HG02798 (cell line): ENCODE measurements around the gene S100P.
"Not testable (repeated sequence)": the region's sequence is repeated elsewhere in the genome, so short reads cannot be mapped to it uniquely, and the experiment has no call there.

Experiments
- ATAC-seq: cut with Tn5 transposase; IDR thresholded peaks from one replicate; pipeline ENCODE4 v1.9.1; 2021; ENCODE audit warnings: mild to moderate bottlenecking; ENCODE audit not compliant: unreplicated experiment, poor library complexity

The S100P gene

GRCh38 chr4:6693231-6694176, at the start of gene S100P:
TSS of gene S100P (plus strand) at chr4:6693878. CDS start at chr4:6693933, 55 bp downstream.
- ATAC-seq, result no peak

DNA sequence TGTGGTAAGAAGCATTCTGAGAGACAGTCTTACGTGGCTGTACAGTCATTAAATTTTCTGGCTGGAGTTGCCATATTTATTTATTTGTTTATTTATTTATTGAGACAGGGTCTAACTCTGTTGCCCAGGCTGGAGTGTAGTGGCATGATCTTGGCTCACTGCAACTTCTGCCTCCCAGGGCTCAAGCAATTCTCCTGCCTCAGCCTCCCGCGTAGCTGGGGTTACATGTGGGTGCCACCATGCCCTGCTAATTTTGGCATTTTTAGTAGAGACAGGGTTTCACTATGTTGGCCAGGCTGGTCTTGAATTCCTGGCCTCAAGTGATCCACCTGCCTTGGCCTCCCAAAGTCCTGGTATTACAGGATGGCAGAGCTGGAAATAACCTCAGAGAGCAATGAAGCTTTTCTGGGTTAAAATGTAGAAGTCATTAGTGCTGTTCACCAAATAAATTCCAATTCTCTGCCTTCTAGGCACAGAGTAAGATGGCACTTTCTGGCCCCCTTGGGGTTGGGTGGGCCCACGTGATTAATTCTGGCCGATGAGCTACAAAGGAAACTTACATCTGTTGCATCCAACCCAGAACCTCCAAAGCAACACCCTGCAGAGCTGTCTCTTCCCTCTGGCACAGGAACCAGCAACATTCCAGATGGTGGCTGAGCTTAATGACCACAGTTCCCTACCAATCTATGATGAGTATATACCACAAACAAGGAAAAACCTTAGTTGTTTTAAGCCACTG, 48.7 kb upstream of the S100P start:
- no peak for ATAC-seq

DNA sequence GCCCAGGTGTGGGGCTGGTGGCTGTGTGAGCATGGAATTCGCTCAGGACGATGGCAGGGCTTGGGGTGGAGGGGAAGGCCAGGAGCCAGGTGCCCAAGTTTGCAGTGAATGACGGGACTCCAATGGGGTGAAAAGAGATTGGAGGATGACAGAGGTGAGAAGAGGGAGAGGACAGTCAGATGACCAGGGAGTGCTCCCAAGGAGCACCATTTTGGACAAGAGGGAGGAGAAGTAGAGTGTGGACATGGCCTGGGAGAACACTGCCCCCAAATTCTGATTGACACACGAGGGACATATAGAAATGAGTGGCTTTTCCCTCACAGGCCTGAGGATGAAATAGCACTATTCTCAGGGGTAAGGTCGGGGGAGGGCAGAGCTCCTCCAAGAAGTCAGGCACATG, 46.5 kb upstream of the S100P start:
- ATAC-seq, result no peak

DNA sequence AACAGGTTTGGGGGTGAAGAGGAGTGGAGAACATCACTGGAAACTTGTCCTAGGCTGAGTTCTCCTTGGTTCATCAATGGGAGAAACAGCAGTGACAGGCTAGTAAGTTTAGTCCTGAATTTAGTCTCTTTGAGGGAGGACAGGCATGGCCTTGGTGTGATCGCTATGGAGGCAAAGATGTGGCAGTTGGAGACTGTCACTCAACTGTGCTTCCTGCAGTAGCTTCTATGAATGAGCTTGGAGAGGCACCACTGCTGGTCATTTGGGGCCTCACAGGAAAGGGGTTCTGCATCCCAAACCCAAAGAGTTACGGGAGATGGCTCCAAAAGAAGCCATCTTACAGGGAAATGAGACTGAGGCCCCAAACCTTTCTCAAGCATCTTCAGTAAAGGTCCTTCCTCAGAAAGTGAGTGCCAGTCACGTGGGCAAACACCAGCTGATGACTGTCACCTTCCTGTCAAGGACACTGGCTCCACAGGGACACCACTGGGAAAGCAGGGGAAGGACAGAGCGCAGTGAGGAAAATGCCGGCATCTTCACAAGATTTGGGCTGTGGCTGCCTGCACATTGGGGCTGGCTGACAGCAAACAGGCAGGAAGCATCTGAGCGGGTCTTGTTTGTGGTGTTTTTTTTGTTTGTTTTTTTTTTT, 46.0 kb upstream of the S100P start:
- ATAC-seq, result no peak

GRCh38 chr4:6649216-6649615, 44.5 kb upstream of the S100P start:
- ATAC-seq, result no peak

- ATAC-seq, result not testable (repeated sequence)
Measured at GRCh38 chr4:6654211-6654610, 39.5 kb upstream of the S100P start.

GRCh38 chr4:6655291-6655690, 38.4 kb upstream of the S100P start:
- not testable (repeated sequence) for ATAC-seq

- no peak for ATAC-seq
Measured at GRCh38 chr4:6655924-6656323, 37.8 kb upstream of the S100P start.

DNA sequence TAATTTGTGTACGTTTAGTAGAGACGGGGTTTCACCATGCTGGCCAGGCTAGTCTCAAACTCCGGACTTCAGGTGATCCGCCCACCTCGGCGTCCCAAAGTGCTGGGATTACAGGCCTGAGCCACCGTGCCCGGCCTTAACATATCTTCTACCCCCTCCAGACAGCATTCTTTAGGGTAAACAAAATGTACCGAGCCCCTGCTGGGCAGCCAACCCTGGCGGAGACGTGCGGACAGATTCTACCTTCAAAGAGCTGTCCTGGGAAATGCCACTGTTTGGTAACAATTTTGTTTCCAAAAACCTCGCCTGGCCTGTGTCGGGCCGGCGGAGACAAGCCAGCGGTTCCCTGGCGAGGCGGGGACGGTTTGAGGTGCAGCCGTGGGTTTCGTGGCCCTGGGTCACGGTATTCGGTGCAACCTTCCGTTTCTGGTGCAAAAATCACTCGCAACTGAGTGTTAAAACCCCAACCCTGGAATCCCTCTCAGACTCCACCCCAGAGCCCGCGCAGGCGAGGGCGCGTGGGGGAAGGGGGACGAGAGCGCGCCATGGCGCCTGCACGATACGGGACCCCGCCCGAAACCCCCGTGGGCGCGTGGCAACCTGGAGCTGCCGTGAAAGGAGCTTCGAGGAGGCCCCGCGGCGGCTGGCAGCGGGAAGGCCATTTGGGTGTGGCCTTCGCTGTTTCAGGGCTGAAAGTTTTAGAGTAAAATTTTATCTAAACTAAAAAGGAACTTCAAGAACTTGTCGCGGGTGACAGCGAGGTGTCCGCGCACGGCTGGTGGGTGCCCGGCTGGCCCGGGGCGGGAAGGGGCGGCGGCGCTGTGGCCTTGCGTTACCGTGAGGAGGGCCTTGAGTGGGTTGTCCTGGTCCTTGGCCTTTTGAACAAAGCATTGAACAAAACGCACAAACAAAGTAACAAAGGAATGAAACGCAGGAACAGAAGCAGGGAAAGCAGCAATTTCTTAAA, 36.2 kb upstream of the S100P start:
- ATAC-seq, result no peak

DNA sequence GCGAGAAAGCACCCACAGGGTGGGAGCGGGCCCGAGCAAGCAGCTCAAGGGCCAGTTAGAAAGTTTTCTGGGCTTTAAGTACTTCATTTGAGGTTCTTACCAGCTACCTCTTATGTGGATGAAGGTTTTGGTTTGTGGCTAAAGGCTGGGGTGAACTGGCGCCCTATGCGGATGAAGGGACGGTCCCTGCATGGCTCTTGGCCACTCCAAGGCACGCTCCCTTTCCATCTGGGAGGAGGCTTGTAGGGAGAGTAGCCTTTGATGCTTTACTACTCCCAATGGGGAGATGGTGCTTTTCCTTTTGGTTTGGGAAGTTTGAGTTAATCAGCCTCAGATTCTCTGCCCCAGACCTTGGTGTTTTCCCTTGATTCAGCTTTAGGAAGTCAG, 35.5 kb upstream of the S100P start:
- ATAC-seq, result no peak

GRCh38 chr4:6658597-6659075, 35.0 kb upstream of the S100P start:
- ATAC-seq, result peak; percentile 56

DNA sequence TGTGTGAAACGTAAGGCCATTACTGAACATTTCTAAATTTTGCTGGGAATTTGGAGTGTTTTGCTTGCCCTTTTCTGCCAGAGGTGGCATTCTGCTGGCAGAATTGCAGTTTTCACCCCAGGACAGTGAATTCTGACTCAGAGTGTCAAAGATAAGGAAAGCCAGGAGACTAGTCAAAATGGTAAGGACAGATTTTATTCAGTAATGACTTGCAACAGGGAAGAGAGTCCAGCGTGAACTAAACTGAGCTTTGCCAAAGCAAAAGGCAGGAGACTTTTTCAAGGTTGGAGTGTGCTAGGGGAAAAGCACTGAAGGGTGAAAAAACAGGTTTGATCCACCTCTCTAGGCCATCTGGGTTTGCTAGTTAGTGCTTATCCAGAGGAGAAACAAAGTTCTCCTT, 33.8 kb upstream of the S100P start:
- ATAC-seq, result no peak

GRCh38 chr4:6660430-6660829, 33.2 kb upstream of the S100P start:
- ATAC-seq, result no peak

- ATAC-seq, result no peak
Measured at GRCh38 chr4:6662591-6662990, 31.1 kb upstream of the S100P start.

GRCh38 chr4:6663596-6664393, 29.9 kb upstream of the S100P start:
- no peak for ATAC-seq

- ATAC-seq, result no peak
Measured at GRCh38 chr4:6665320-6665654, 28.4 kb upstream of the S100P start.

DNA sequence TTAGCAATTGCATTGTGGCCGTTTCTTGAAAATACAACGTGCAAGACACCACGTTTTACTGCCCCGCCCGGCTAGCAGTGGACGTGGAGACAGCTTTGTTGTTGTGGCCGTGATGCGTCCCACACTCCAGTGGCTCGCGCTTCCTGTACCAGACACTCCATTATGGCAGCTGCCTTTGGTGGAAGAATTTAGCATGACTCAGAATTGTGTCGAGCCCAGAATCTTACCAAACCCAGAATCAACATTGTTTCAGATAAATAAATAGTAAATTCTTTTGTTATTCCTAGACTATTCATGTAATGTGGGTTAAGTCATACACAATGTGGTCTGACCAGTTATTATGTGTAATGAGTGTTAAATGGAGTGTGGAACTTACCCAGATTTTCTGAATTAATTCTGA, 25.3 kb upstream of the S100P start:
- ATAC-seq, result no peak

DNA sequence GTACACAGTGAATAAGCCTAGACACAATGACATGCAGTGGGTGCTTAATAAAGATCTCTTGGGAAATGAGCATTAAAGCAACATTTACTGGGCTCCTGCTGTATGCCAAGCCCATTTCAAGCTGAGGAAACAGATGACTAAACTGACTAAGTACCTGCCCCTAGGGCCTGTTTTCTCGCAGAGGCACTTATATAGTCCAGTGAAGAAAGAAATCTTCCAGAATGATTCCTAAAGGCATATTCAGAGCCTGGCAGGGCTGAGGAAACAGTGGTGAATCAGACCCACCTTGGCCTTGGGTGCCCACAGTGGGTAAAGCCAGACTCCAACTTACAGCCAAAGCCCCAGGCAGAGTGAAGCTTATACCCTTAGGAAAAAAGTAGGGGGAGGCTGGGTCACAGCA, 22.0 kb upstream of the S100P start:
- ATAC-seq, result no peak

- ATAC-seq, result no peak
Measured at GRCh38 chr4:6672131-6672530, 21.5 kb upstream of the S100P start.
